PC-9 (cell line): ENCODE results near the gene ZNF423. TPM values are rescaled to one million over a fixed set of nuclear protein-coding genes. Genes with fewer than 3 reads are reported as not detected.

Experiments used
- BruUV-seq: library from RNA; stranded (reverse); fragments of 400-500 nt; replicated peaks from 2 replicates; lab custom pipeline; 2021; lab: Mats Ljungman, UMichigan
- CTCF ChIA-PET: fragments of 300-600 bp; sonication (Branson Sonifier 250); formaldehyde crosslinking; loops from one replicate; lab custom pipeline; 2022; ENCODE audit warnings: antibody characterized with exemption; lab: Charles Lee
- POLR2A ChIA-PET: fragments of 300-600 bp; sonication (Branson Sonifier 250); formaldehyde crosslinking; loops from one replicate; lab custom pipeline; 2022; ENCODE audit warnings: antibody characterized with exemption; ENCODE audit not compliant: unreplicated experiment; lab: Charles Lee
- DNase-seq, 2 experiments: peaks; one replicate each; pipeline versions ENCODE4 v3.0.0 to v3.0.0-alpha.2; 2015 to 2022; ENCODE audit warnings: mixed read lengths in 1 of 2
- H2AFZ ChIP-seq: fragments of 200-600 bp; sonication (generic); 2 replicates; pipeline ENCODE4 v1.8.1; 2017; ENCODE audit warnings: antibody characterized with exemption
- H3F3A ChIP-seq: fragments of 200-600 bp; sonication (generic); 2 replicates; pipeline ENCODE4 v1.8.1; 2017; ENCODE audit warnings: antibody characterized with exemption, mild to moderate bottlenecking, low read depth; ENCODE audit not compliant: insufficient read depth
- H3K27ac ChIP-seq: fragments of 200-600 bp; sonication (generic); 2 replicates; pipeline ENCODE4 v1.6.1; 2016; ENCODE audit warnings: mixed run types
- H3K27me3 ChIP-seq: fragments of 200-600 bp; sonication (generic); 2 replicates; pipeline ENCODE4 v1.6.1; 2016; ENCODE audit warnings: low read depth, mixed run types; ENCODE audit not compliant: insufficient read depth
- H3K36me3 ChIP-seq: fragments of 200-600 bp; sonication (generic); 2 replicates; pipeline ENCODE4 v1.6.1; 2016; ENCODE audit warnings: low read depth, mixed run types
- H3K4me1 ChIP-seq: fragments of 200-600 bp; sonication (generic); replicated peaks from 2 replicates; pipeline ENCODE4 v1.6.1; 2016; ENCODE audit warnings: mixed run types; ENCODE audit not compliant: insufficient read depth
- H3K4me2 ChIP-seq: fragments of 200-600 bp; sonication (generic); 2 replicates; pipeline ENCODE4 v1.6.1; 2017; ENCODE audit warnings: mixed run types
- H3K4me3 ChIP-seq: fragments of 200-600 bp; sonication (generic); 2 replicates; pipeline ENCODE4 v1.6.1; 2016; ENCODE audit warnings: mixed run types
- H3K79me2 ChIP-seq: fragments of 200-600 bp; sonication (generic); 2 replicates; pipeline ENCODE4 v1.6.1; 2017; ENCODE audit warnings: low read depth, mixed run types
- H3K9me2 ChIP-seq: fragments of 200-600 bp; sonication (generic); 2 replicates; pipeline ENCODE4 v1.8.1; 2017; ENCODE audit warnings: mild to moderate bottlenecking; ENCODE audit not compliant: insufficient read depth
- H3K9me3 ChIP-seq: fragments of 200-600 bp; sonication (generic); 2 replicates; pipeline ENCODE4 v1.8.1; 2016; ENCODE audit warnings: low read depth; ENCODE audit not compliant: insufficient read depth
- H4K20me1 ChIP-seq: fragments of 200-600 bp; sonication (generic); 2 replicates; pipeline ENCODE4 v1.8.1; 2017; ENCODE audit not compliant: insufficient read depth
- CTCF ChIP-seq: fragments of 200-600 bp; sonication (generic); conservative IDR thresholded peaks from 2 replicates; pipeline ENCODE4 v1.6.1; 2017; ENCODE audit warnings: mixed run types, antibody characterized with exemption, mild to moderate bottlenecking, moderate library complexity
- EZH2 ChIP-seq: fragments of 200-600 bp; sonication (generic); IDR thresholded peaks from 2 replicates; pipeline ENCODE4 v1.8.0; 2017; ENCODE audit warnings: antibody characterized with exemption, low read depth
- intact Hi-C: fragments of 100-400 bp; cut with micrococcal nuclease; formaldehyde crosslinking; loops from one replicate; pipeline ENCODE4 v1.10.0; 2022; ENCODE audit not compliant: unreplicated experiment
- total RNA-seq: library from RNA; stranded (reverse); gene quantifications from 2 replicates; pipeline ENCODE4 v1.2.3, GENCODE V29; 2021

The ZNF423 gene
- total RNA-seq, 1 experiment from 2014 or later, result not detected

- H3K4me3 ChIP-seq, result no peak overlapping the region
- H3F3A ChIP-seq, result no peaks in the 10 kb centered on the region
- H3K9me3 ChIP-seq, result no peaks in the 10 kb centered on the region
- H3K36me3 ChIP-seq, result no peaks in the 10 kb centered on the region
- H3K9me2 ChIP-seq, result no peaks in the 10 kb centered on the region
- DNase-seq, result no peak
- H3K4me1 ChIP-seq, result no peaks in the 10 kb centered on the region
- H3K27ac ChIP-seq, result no peak overlapping the region
- CTCF ChIA-PET, result no interaction called here
- POLR2A ChIA-PET, result no interaction called here
- no TSS peak for BruUV-seq
- no peaks in the 10 kb centered on the region for H3K79me2 ChIP-seq
- no peak overlapping the region for H2AFZ ChIP-seq
- H3K27me3 ChIP-seq, result peaks cover 55% of the 10 kb centered on the region
- no peak for TF ChIP-seq EZH2
- no peak for TF ChIP-seq CTCF
- H3K4me2 ChIP-seq, result no peak overlapping the region
- H4K20me1 ChIP-seq, result no peaks in the 10 kb centered on the region
- intact Hi-C loops, result no loop called here
These were observed 220.9 kb downstream of the ZNF423 start for GRCh38 chr16:49635009-49635350.

- DNase-seq, result no peak
- no peaks in the 10 kb centered on the region for H3K9me3 ChIP-seq
- no peak overlapping the region for H2AFZ ChIP-seq
- no peak for TF ChIP-seq EZH2
- TF ChIP-seq CTCF, result no peak
- BruUV-seq, result no TSS peak
- no peaks in the 10 kb centered on the region for H3F3A ChIP-seq
- H3K9me2 ChIP-seq, result no peaks in the 10 kb centered on the region
- H3K4me2 ChIP-seq, result no peak overlapping the region
- POLR2A ChIA-PET, result no interaction called here
- no peak overlapping the region for H3K27ac ChIP-seq
- H3K4me1 ChIP-seq, result no peaks in the 10 kb centered on the region
- CTCF ChIA-PET, result no interaction called here
- no peaks in the 10 kb centered on the region for H3K79me2 ChIP-seq
- no peaks in the 10 kb centered on the region for H4K20me1 ChIP-seq
- intact Hi-C loops, result no loop called here
- no peaks in the 10 kb centered on the region for H3K36me3 ChIP-seq
- H3K27me3 ChIP-seq, result peaks cover 50% of the 10 kb centered on the region
- H3K4me3 ChIP-seq, result no peak overlapping the region
These were observed 221.5 kb downstream of the ZNF423 start for GRCh38 chr16:49634235-49635008.

- no peaks in the 10 kb centered on the region for H3F3A ChIP-seq
- peaks cover 33% of the 10 kb centered on the region for H3K27me3 ChIP-seq
- BruUV-seq, result no TSS peak
- intact Hi-C loops, result no loop called here
- H3K4me2 ChIP-seq, result no peak overlapping the region
- no peaks in the 10 kb centered on the region for H3K36me3 ChIP-seq
- TF ChIP-seq EZH2 (no peak), CTCF (no peak)
- H4K20me1 ChIP-seq, result no peaks in the 10 kb centered on the region
- no peaks in the 10 kb centered on the region for H3K79me2 ChIP-seq
- no peaks in the 10 kb centered on the region for H3K9me3 ChIP-seq
- H3K9me2 ChIP-seq, result no peaks in the 10 kb centered on the region
- CTCF ChIA-PET, result no interaction called here
- H3K27ac ChIP-seq, result no peak overlapping the region
- no peak overlapping the region for H2AFZ ChIP-seq
- no peaks in the 10 kb centered on the region for H3K4me1 ChIP-seq
- POLR2A ChIA-PET, result no interaction called here
- DNase-seq, result no peak
- no peak overlapping the region for H3K4me3 ChIP-seq
These were observed 223.1 kb downstream of the ZNF423 start for GRCh38 chr16:49632795-49633184.
